ENCODE data around the gene CNIH3.

GRCh38 chr1:224743608-224744164 lies 127.6 kb downstream of the CNIH3 start:
- TF ChIP-seq, protein P1, sequence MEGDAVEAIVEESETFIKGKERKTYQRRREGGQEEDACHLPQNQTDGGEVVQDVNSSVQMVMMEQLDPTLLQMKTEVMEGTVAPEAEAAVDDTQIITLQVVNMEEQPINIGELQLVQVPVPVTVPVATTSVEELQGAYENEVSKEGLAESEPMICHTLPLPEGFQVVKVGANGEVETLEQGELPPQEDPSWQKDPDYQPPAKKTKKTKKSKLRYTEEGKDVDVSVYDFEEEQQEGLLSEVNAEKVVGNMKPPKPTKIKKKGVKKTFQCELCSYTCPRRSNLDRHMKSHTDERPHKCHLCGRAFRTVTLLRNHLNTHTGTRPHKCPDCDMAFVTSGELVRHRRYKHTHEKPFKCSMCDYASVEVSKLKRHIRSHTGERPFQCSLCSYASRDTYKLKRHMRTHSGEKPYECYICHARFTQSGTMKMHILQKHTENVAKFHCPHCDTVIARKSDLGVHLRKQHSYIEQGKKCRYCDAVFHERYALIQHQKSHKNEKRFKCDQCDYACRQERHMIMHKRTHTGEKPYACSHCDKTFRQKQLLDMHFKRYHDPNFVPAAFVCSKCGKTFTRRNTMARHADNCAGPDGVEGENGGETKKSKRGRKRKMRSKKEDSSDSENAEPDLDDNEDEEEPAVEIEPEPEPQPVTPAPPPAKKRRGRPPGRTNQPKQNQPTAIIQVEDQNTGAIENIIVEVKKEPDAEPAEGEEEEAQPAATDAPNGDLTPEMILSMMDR (conservative IDR thresholded peaks at IDR 0.05 in 1 of 2, IDR thresholded peaks at IDR 0.05 in 1 of 2; ENCODE audit: low read depth in 1 of 2, low read length in 2 of 2) = no peak
- TF ChIP-seq EZH2 (IDR thresholded peaks at IDR 0.05; ENCODE audit: low read length, missing control alignments) = no peak

All from fibroblast of lung (primary cell).